K562 (cell line): ENCODE measurements around the gene CPNE8. TPM values are rescaled to one million over a fixed set of nuclear protein-coding genes. Genes with fewer than 3 reads are reported as not detected.

Experiments used
- ATAC-seq: fragments of 200-7000 bp; cut with Tn5 transposase; 3 replicates; pipeline ENCODE4 v1.9.1; 2020; ENCODE audit warnings: moderate library complexity
- BruUV-seq: library from RNA; stranded (reverse); fragments of 400-500 nt; replicated peaks from 2 replicates; lab custom pipeline; 2021; lab: Mats Ljungman, UMichigan
- CTCF ChIA-PET: fragments of 300-600 bp; formaldehyde crosslinking; extraction: SDS; loops from one replicate; lab custom pipeline; 2021; ENCODE audit warnings: low intra/inter-chr PET ratio; lab: Yijun Ruan, JAX
- POLR2A ChIA-PET: fragments of 300-600, 350-650 bp; sonication (Branson Sonifier 250); formaldehyde crosslinking; extraction: SDS; loops from one replicate; lab custom pipeline; 2021; ENCODE audit warnings: antibody characterized with exemption, inconsistent platforms; lab: Yijun Ruan, JAX
- DNase-seq, 4 experiments: peaks; one replicate each; pipeline versions ENCODE4 v3.0.0 to v3.0.0-alpha.2; 2011 to 2018; ENCODE audit warnings: low spot score in 3 of 4, mixed read lengths in 3 of 4; ENCODE audit errors: extremely low read depth in 1 of 4
- FAIRE-seq: peaks from 2 replicates; lab custom pipeline; 2011; peaks lifted over from hg19 to GRCh38; lab: Jason Lieb, UNC
- H2AFZ ChIP-seq: 2 replicates; pipeline ENCODE4 v1.6.0; 2011; ENCODE audit warnings: low read depth, low read length, control low read depth, inconsistent platforms
- H3K27ac ChIP-seq: fragments of 200-600 bp; 3 replicates; pipeline ENCODE4 v1.8.0; 2011; ENCODE audit warnings: low read depth, mild to moderate bottlenecking, control low read depth, inconsistent platforms, low read length, moderate library complexity, mixed read lengths; ENCODE audit errors: extremely low read depth
- H3K27me3 ChIP-seq, 2 experiments: fragments of 300-600 bp in 1 of 2; 2 replicates in 1 of 2; 3 replicates in 1 of 2; pipeline versions ENCODE4 v1.6.0 to v1.8.0; 2011; ENCODE audit warnings: inconsistent platforms in 2 of 2, low read length in 2 of 2, mild to moderate bottlenecking in 1 of 2, mixed read lengths in 1 of 2, moderate library complexity in 1 of 2; ENCODE audit not compliant: control insufficient read depth in 2 of 2, insufficient read depth in 2 of 2
- H3K36me3 ChIP-seq: fragments of 300-600 bp; 3 replicates; pipeline ENCODE4 v1.8.0; 2011; ENCODE audit warnings: mild to moderate bottlenecking, low read length, inconsistent platforms; ENCODE audit not compliant: control insufficient read depth, insufficient read depth
- H3K4me1 ChIP-seq, 2 experiments: fragments of 200-600 bp in 1 of 2; replicated peaks in 1 of 2; 2 replicates in 1 of 2; 3 replicates in 1 of 2; pipeline versions ENCODE4 v1.5.1 to v1.8.0; 2011; ENCODE audit warnings: inconsistent platforms in 2 of 2, low read length in 2 of 2, mild to moderate bottlenecking in 1 of 2, mixed read lengths in 1 of 2, moderate library complexity in 1 of 2; ENCODE audit not compliant: control insufficient read depth in 2 of 2, insufficient read depth in 2 of 2
- H3K4me2 ChIP-seq: 2 replicates; pipeline ENCODE4 v1.6.1; 2011; ENCODE audit warnings: low read length, control low read depth, inconsistent platforms, mixed read lengths; ENCODE audit not compliant: insufficient read depth
- H3K4me3 ChIP-seq: fragments of 200-600 bp; sonication (generic), shearing (Covaris generic); 2 replicates; pipeline ENCODE4 v1.5.1; 2016; ENCODE audit warnings: control low read depth, inconsistent platforms
- H3K79me2 ChIP-seq: fragments of 200-600 bp; 3 replicates; pipeline ENCODE4 v1.8.0; 2011; ENCODE audit warnings: low read length, inconsistent platforms; ENCODE audit not compliant: control insufficient read depth, insufficient read depth
- H3K9ac ChIP-seq, 2 experiments: 2 replicates each; pipeline versions ENCODE4 v1.6.0 to v1.6.1; 2011; ENCODE audit warnings: low read depth in 2 of 2, low read length in 2 of 2, control low read depth in 1 of 2, inconsistent platforms in 1 of 2, mild to moderate bottlenecking in 1 of 2, mixed read lengths in 1 of 2; ENCODE audit not compliant: insufficient read depth in 1 of 2
- H3K9me1 ChIP-seq: one replicate; pipeline ENCODE4 v1.6.0; 2011; ENCODE audit warnings: inconsistent platforms, mild to moderate bottlenecking, low read length, moderate library complexity; ENCODE audit not compliant: control insufficient read depth, insufficient read depth
- H3K9me3 ChIP-seq: replicated peaks from 2 replicates; pipeline ENCODE4 v1.5.1; 2011; ENCODE audit warnings: low read depth, low read length, inconsistent platforms; ENCODE audit not compliant: control insufficient read depth, insufficient read depth
- H4K20me1 ChIP-seq: replicated peaks from 2 replicates; pipeline ENCODE4 v1.6.1; 2011; ENCODE audit warnings: low read length, inconsistent platforms, mixed read lengths; ENCODE audit not compliant: control insufficient read depth, insufficient read depth
- ARID3B ChIP-seq: fragments of 250-450 bp; sonication (Bioruptor Pico); IDR thresholded peaks from 2 replicates; pipeline ENCODE4 v1.4.0; 2020; ENCODE audit warnings: borderline replicate concordance
- CEBPB ChIP-seq: fragments of 450-650 bp; IDR thresholded peaks from 2 replicates; pipeline ENCODE4 v1.6.1; 2016; ENCODE audit warnings: missing genetic modification characterization, missing compliant biosample characterization
- CHD4 ChIP-seq: fragments of 200-600 bp; sonication (generic); IDR thresholded peaks from 3 replicates; pipeline ENCODE4 v1.6.1; 2012; ENCODE audit warnings: low read depth, mild to moderate bottlenecking, mixed read lengths, low read length, inconsistent platforms; ENCODE audit not compliant: insufficient read depth, insufficient replicate concordance, poor library complexity, severe bottlenecking
- CREB3L1 ChIP-seq: fragments of 450-650 bp; IDR thresholded peaks from 2 replicates; pipeline ENCODE4 v1.6.1; 2014; ENCODE audit warnings: low read depth, mild to moderate bottlenecking, moderate library complexity, borderline replicate concordance
- DIDO1 ChIP-seq: fragments of 450-650 bp; IDR thresholded peaks from 2 replicates; pipeline ENCODE4 v1.6.1; 2016; ENCODE audit warnings: low read depth, missing biosample characterization, missing genetic modification characterization
- DMBX1 ChIP-seq: fragments of 250-450 bp; sonication (Bioruptor Pico); IDR thresholded peaks from 2 replicates; pipeline ENCODE4 v1.8.0; 2022; ENCODE audit warnings: inconsistent platforms, mild to moderate bottlenecking, moderate library complexity, borderline replicate concordance
- NCOA2 ChIP-seq, 2 experiments: fragments of 450-650 bp; IDR thresholded peaks; 2 replicates each; pipeline ENCODE4 v1.6.1; 2018; ENCODE audit warnings: mild to moderate bottlenecking in 2 of 2, moderate library complexity in 1 of 2; ENCODE audit not compliant: partially characterized antibody in 2 of 2
- NR1H2 ChIP-seq: sonication (generic); formaldehyde crosslinking; IDR thresholded peaks from 2 replicates; pipeline ENCODE4 v1.4.0; 2020; ENCODE audit warnings: mild to moderate bottlenecking, missing genetic modification reagents
- POLR2H ChIP-seq: IDR thresholded peaks from 2 replicates; pipeline ENCODE4 v1.6.1; 2016; ENCODE audit warnings: missing genetic modification characterization, low read depth, mild to moderate bottlenecking, control low read depth, missing compliant biosample characterization, moderate library complexity
- POLR3A ChIP-seq: IDR thresholded peaks from 2 replicates; pipeline ENCODE4 v1.6.1; 2011; ENCODE audit warnings: borderline replicate concordance, mild to moderate bottlenecking, moderate library complexity; ENCODE audit not compliant: insufficient read length, insufficient read depth; ENCODE audit errors: extremely low read depth
- ZBTB5 ChIP-seq: fragments of 450-650 bp; IDR thresholded peaks from 2 replicates; pipeline ENCODE4 v1.6.1; 2017; ENCODE audit warnings: antibody characterized with exemption
- ZNF184 ChIP-seq: sonication (generic); formaldehyde crosslinking; IDR thresholded peaks from 2 replicates; pipeline ENCODE4 v1.5.0; 2020; ENCODE audit warnings: missing genetic modification reagents
- ZNF445 ChIP-seq: fragments of 250-450 bp; sonication (Bioruptor Pico); IDR thresholded peaks from 2 replicates; pipeline ENCODE4 v1.4.0; 2020; ENCODE audit warnings: low read depth, mild to moderate bottlenecking, moderate library complexity
- ZNF551 ChIP-seq: fragments of 250-450 bp; sonication (Bioruptor Pico); IDR thresholded peaks from 2 replicates; pipeline ENCODE4 v1.5.0; 2021; ENCODE audit warnings: mild to moderate bottlenecking, moderate library complexity
- WGBS: fragments of 100-300 bp; shearing (Covaris generic); methylation state at CpG from one replicate; pipeline ENCODE4 v1.1.6; 2016; ENCODE audit warnings: low coverage, mixed read lengths; ENCODE audit not compliant: insufficient coverage; ENCODE audit errors: missing lambda C conversion rate; 5-methylcytosine and 5-hydroxymethylcytosine counted together
- in situ Hi-C: fragments of 300-500 bp; cut with MboI; formaldehyde crosslinking; loops from 4 replicates; pipeline ENCODE4 v1.15.0; 2018; ENCODE audit warnings: inconsistent platforms, mixed read lengths
- intact Hi-C: fragments of 100-400 bp; cut with micrococcal nuclease; formaldehyde crosslinking; loops from 2 replicates; pipeline ENCODE4 v1.14.2; 2022
- polyA plus RNA-seq, 8 experiments: library from polyadenylated mRNA; depleted of rRNA in 4 of 8; stranded (reverse) in 5 of 8; unstranded in 3 of 8; fragments of >200 nt; fragmentation: Nextera tagmentation in 2 of 8; fragmentation: Illumina TruSeq in 1 of 8; extraction: Ambion mirVana in 2 of 8; extraction: Trizol in 1 of 8; gene quantifications; 2 replicates each; pipeline versions ENCODE4 v1.2.1 to v1.2.3, GENCODE V29; 2011 to 2014; ENCODE audit warnings: inconsistent platforms in 1 of 8, missing spikeins in 1 of 8
- total RNA-seq, 7 experiments: library from RNA; depleted of rRNA in 6 of 7; stranded (reverse); fragments of >200 nt in 6 of 7; fragmentation: Illumina TruSeq in 2 of 7; extraction: Trizol in 2 of 7; gene quantifications; 2 replicates each; pipeline versions ENCODE4 v1.2.1 to v1.2.3, GENCODE V29; 2011 to 2021; ENCODE audit warnings: low replicate concordance in 1 of 7
- TF ChIP-seq, protein P1 (sequence below): fragments of 250-450 bp; sonication (Bioruptor Pico); IDR thresholded peaks from 2 replicates; pipeline ENCODE4 v1.9.0; 2021; ENCODE audit warnings: mild to moderate bottlenecking
- TF ChIP-seq, protein P2 (sequence below): fragments of 200-800 bp; sonication (Bioruptor generic); IDR thresholded peaks from 2 replicates; pipeline ENCODE4 v1.6.1; 2017; ENCODE audit warnings: missing genetic modification characterization, missing compliant biosample characterization

CPNE8 gene
- total and polyA plus RNA-seq, 9 of the 15 experiments (the other 6 are each of a cell fraction or from before 2014, with no cell fraction given) = 2.4 to 7.0 (median 4.2) TPM

- H3K4me1 ChIP-seq = no peaks in the 10 kb centered on the region
- no peak for FAIRE-seq
- H3K79me2 ChIP-seq = no peaks in the 10 kb centered on the region
- DNase-seq = no peak
- in situ Hi-C loops (no loop called here), intact Hi-C loops (no loop called here)
- ChIA-PET CTCF (no interaction called here), POLR2A (no interaction called here)
- no peak for ATAC-seq
- H3K27ac ChIP-seq = no peak overlapping the region
- H4K20me1 ChIP-seq = no peaks in the 10 kb centered on the region
- no peak overlapping the region for H2AFZ ChIP-seq
- no peaks in the 10 kb centered on the region for H3K9me1 ChIP-seq
- no peak overlapping the region for H3K4me3 ChIP-seq
- no peaks in the 10 kb centered on the region for H3K9me3 ChIP-seq
- no TSS peak for BruUV-seq
- H3K9ac ChIP-seq = no peak overlapping the region
- 10% methylated on average over 1 of the region's 1 CpG for WGBS
- no peaks in the 10 kb centered on the region for H3K36me3 ChIP-seq
- no peaks in the 10 kb centered on the region for H3K27me3 ChIP-seq
- H3K4me2 ChIP-seq = no peak overlapping the region
- TF ChIP-seq ARID3B (no peak), ZNF445 (CRISPR knock-in tag) (no peak), POLR2H (tag) (no peak), CREB3L1 (no peak), CEBPB (tag) (no peak), NCOA2 (IDR thresholded peaks at IDR 0.05; ENCODE audit: partially characterized antibody in 2 of 2) (no peak), ZNF551 (CRISPR knock-in tag) (no peak), ZNF184 (CRISPR knock-in tag) (no peak), DIDO1 (tag) (no peak), POLR3A (no peak), DMBX1 (CRISPR knock-in tag) (no peak), ZBTB5 (no peak), NR1H2 (no peak), CHD4 (no peak)
- TF ChIP-seq, protein P1, sequence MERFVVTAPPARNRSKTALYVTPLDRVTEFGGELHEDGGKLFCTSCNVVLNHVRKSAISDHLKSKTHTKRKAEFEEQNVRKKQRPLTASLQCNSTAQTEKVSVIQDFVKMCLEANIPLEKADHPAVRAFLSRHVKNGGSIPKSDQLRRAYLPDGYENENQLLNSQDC (CRISPR knock-in tag) = no peak
- TF ChIP-seq, protein P2, sequence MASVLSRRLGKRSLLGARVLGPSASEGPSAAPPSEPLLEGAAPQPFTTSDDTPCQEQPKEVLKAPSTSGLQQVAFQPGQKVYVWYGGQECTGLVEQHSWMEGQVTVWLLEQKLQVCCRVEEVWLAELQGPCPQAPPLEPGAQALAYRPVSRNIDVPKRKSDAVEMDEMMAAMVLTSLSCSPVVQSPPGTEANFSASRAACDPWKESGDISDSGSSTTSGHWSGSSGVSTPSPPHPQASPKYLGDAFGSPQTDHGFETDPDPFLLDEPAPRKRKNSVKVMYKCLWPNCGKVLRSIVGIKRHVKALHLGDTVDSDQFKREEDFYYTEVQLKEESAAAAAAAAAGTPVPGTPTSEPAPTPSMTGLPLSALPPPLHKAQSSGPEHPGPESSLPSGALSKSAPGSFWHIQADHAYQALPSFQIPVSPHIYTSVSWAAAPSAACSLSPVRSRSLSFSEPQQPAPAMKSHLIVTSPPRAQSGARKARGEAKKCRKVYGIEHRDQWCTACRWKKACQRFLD (CRISPR knock-in tag) = no peak
These were observed 133.5 kb downstream of the CPNE8 start for GRCh38 chr12:38771871-38772270.
